Pons (tissue), 1 donor: ENCODE measurements around the gene NT5DC1.

Experiments used
- DNase-seq: peaks from one replicate; pipeline ENCODE4 v3.0.0-alpha.2; 2016; ENCODE audit warnings: low spot score

NT5DC1 gene

GRCh38 chr6:116192786-116193185 is 92.1 kb downstream of the NT5DC1 start:
- DNase-seq = no peak

- DNase-seq = no peak
Measured at GRCh38 chr6:116196841-116197240, 96.2 kb downstream of the NT5DC1 start.

- DNase-seq = no peak
Measured at GRCh38 chr6:116200619-116201249, 100.1 kb downstream of the NT5DC1 start.

GRCh38 chr6:116201538-116201937 is 100.9 kb downstream of the NT5DC1 start:
- DNase-seq = no peak

- no peak for DNase-seq
Measured at GRCh38 chr6:116205281-116205680, 104.6 kb downstream of the NT5DC1 start.

GRCh38 chr6:116206231-116206903 is 105.7 kb downstream of the NT5DC1 start:
- no peak for DNase-seq

GRCh38 chr6:116208056-116208785 is 107.6 kb downstream of the NT5DC1 start:
- no peak for DNase-seq

- DNase-seq = no peak
Measured at GRCh38 chr6:116210316-116210715, 109.7 kb downstream of the NT5DC1 start.

GRCh38 chr6:116210750-116211425 is 110.2 kb downstream of the NT5DC1 start:
- no peak for DNase-seq

GRCh38 chr6:116214681-116215080 is 114.0 kb downstream of the NT5DC1 start:
- DNase-seq = no peak

- DNase-seq = no peak
Measured at GRCh38 chr6:116215414-116215813, 114.8 kb downstream of the NT5DC1 start.

- DNase-seq = peak; percentile 67
Measured at GRCh38 chr6:116217069-116217468, 116.4 kb downstream of the NT5DC1 start.

- peak; percentile 41 for DNase-seq
Measured at GRCh38 chr6:116218172-116218633, 117.5 kb downstream of the NT5DC1 start.

- no peak for DNase-seq
Measured at GRCh38 chr6:116218866-116219265, 118.2 kb downstream of the NT5DC1 start.

- DNase-seq = no peak
Measured at GRCh38 chr6:116221067-116221466, 120.4 kb downstream of the NT5DC1 start.

GRCh38 chr6:116221911-116222310 is 121.3 kb downstream of the NT5DC1 start:
- no peak for DNase-seq

- DNase-seq = no peak
Measured at GRCh38 chr6:116223355-116223754, 122.7 kb downstream of the NT5DC1 start.

- DNase-seq = peak; percentile 98
Measured at GRCh38 chr6:116229287-116229913, 128.7 kb downstream of the NT5DC1 start.

GRCh38 chr6:116234689-116235088 is 134.0 kb downstream of the NT5DC1 start:
- no peak for DNase-seq

- no peak for DNase-seq
Measured at GRCh38 chr6:116238083-116238482, 137.4 kb downstream of the NT5DC1 start.

- DNase-seq = no peak
Measured at GRCh38 chr6:116239256-116239655, 138.6 kb downstream of the NT5DC1 start.

GRCh38 chr6:116239856-116240255 is 139.2 kb downstream of the NT5DC1 start:
- no peak for DNase-seq
